WI38 (cell line): ENCODE measurements around the gene PPIL6.
"Not testable (repeated sequence)": the region's sequence is repeated elsewhere in the genome, so short reads cannot be mapped to it uniquely, and the experiment has no call there.

ENCODE experiments used
- H3K4me3 ChIP-seq: 2 replicates; pipeline ENCODE4 v1.5.1; 2011; ENCODE audit warnings: low read depth, mild to moderate bottlenecking, control low read depth, low read length
- TF ChIP-seq, protein P1 (sequence below): IDR thresholded peaks from 2 replicates; pipeline ENCODE4 v1.5.1; 2012; ENCODE audit warnings: low read depth, mild to moderate bottlenecking, control low read depth, low read length

The PPIL6 gene

DNA sequence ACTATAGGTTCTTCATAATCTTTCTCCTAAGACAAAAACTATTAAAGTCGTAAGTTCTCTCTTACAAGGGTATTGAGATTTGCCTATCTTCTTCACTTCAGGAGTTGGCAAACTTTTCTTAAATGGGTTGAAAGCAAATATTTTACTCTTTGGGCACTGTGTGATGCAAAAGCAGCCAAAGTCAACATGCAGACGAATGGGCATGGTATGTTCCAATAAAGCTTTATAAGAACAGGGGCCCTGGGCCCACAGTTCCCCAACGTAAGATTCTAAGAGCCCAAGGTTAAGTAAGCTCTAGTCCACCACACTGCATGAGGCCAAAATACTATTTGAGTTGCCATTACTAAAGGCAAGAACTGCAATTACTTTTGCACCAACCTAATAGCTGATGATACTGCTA is 69.6 kb downstream of the PPIL6 start:
- TF ChIP-seq, protein P1, sequence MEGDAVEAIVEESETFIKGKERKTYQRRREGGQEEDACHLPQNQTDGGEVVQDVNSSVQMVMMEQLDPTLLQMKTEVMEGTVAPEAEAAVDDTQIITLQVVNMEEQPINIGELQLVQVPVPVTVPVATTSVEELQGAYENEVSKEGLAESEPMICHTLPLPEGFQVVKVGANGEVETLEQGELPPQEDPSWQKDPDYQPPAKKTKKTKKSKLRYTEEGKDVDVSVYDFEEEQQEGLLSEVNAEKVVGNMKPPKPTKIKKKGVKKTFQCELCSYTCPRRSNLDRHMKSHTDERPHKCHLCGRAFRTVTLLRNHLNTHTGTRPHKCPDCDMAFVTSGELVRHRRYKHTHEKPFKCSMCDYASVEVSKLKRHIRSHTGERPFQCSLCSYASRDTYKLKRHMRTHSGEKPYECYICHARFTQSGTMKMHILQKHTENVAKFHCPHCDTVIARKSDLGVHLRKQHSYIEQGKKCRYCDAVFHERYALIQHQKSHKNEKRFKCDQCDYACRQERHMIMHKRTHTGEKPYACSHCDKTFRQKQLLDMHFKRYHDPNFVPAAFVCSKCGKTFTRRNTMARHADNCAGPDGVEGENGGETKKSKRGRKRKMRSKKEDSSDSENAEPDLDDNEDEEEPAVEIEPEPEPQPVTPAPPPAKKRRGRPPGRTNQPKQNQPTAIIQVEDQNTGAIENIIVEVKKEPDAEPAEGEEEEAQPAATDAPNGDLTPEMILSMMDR, result no peak
- H3K4me3 ChIP-seq, result no peak overlapping the region

GRCh38 chr6:109370336-109370735 is 70.1 kb downstream of the PPIL6 start:
- TF ChIP-seq, protein P1, result no peak
- no peak overlapping the region for H3K4me3 ChIP-seq

DNA sequence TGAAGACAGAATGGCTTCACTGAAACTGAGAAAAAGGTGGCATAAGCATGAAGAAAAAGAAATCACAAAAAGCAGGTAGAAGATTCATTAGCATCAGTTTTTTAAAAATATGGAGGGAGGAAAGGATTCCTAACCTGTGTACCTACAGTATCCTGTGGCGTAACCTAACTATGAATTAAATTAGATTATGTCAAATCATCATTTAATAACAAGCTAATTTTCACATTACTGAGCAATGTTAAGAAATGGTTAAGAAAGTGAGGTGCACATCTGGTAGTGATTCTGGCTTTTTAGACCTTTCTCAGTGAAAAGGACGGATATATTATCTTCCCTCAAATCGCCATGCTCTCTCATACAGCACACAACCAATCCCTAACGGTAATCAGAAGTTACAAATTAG is 70.7 kb downstream of the PPIL6 start:
- no peak overlapping the region for H3K4me3 ChIP-seq
- TF ChIP-seq, protein P1, result no peak

GRCh38 chr6:109364382-109365078 is 75.9 kb downstream of the PPIL6 start:
- not testable (repeated sequence) for H3K4me3 ChIP-seq

DNA sequence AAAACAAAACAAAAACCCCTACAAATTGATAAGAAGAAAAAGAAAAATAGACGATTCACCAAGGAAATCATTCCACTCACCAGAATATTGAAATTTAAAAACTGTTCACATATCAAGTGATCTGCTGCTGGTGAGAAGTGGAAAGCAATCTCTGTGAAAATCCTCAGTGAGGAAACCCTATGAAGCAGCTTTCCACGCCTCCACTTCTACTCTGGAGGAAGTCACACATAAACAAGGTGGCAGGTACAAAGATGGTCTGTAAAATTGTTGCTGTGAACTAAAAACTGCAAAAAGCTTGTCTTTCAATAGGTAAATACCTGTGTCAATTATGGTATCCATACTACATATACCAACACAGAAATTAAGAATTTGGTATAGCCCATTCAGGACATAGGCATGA is 76.7 kb downstream of the PPIL6 start:
- TF ChIP-seq, protein P1, result no peak
- no peak overlapping the region for H3K4me3 ChIP-seq

DNA sequence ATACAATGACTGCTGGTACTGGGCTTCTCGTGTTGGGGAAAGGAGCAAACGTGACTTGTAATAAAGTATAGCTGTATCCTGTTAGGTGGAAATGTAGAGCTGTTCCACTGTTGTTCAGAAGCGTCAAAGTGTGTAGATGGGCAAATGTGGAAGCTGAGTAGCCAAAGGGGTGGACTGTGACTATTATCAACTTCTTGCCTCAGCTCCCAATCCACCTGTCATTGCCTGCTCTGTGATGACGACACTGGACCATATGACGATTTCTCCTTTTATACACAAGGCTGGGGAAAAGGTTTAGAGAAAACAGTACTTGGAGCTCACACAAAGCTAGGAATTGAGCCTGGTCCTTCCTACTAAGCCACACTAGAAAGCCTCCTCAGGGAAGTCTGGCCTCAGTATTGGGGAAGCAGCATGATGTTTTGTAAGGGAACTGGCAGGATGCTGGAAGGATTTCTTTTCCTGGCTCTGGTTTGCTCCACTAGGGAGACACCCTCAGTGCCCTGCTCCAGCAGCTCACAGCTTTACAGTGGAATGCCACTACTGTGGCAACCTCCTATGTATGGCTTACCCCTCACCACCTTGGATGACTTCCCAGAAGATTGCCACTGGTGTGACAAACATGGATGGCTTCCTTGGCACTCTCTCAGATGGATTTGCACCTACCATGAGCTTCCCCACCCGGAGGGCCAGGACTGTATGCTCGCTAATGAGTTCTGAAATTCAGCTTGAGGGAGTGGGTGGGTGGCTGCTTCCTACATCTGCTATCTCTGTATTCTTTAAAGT is 78.1 kb downstream of the PPIL6 start:
- H3K4me3 ChIP-seq, result no peak overlapping the region
- TF ChIP-seq, protein P1, result no peak

- TF ChIP-seq, protein P1, result no peak
- no peak overlapping the region for H3K4me3 ChIP-seq
Measured at GRCh38 chr6:109360791-109361190, 79.6 kb downstream of the PPIL6 start.
